ENCODE data around the gene CBX2.

CBX2 gene

GRCh38 chr17:79774561-79774975 lies 3.4 kb upstream of the CBX2 start:
- peaks cover 34% of the 10 kb centered on the region for H3K27me3 ChIP-seq (ENCODE audit: low read depth, low read length)
- H4K20me1 ChIP-seq (ENCODE audit: insufficient read depth, low read length) = peaks cover 6% of the 10 kb centered on the region; the same call in 1 of the 2 replicates
- peaks cover 14% of the 10 kb centered on the region for H3K4me1 ChIP-seq (ENCODE audit: low read length)
- no peak overlapping the region for H3K4me3 ChIP-seq (ENCODE audit: low read length)
- H3K79me2 ChIP-seq (ENCODE audit: low read length) = peaks cover 15% of the 10 kb centered on the region
- no peak overlapping the region for H2AFZ ChIP-seq (ENCODE audit: low read depth, low read length)
- no peak overlapping the region for H3K4me2 ChIP-seq (ENCODE audit: low read length)
- H3K9me3 ChIP-seq (ENCODE audit: insufficient read depth, low read length) = no peaks in the 10 kb centered on the region
- H3K36me3 ChIP-seq (replicated peaks; ENCODE audit: low read depth, low read length) = peaks cover 3% of the 10 kb centered on the region
- H3K27ac ChIP-seq (ENCODE audit: low read length) = no peak overlapping the region
- H3K9ac ChIP-seq (ENCODE audit: low read length) = no peak overlapping the region
- no peak for TF ChIP-seq EZH2phosphoT487 (IDR thresholded peaks at IDR 0.05; ENCODE audit: low read depth)
- no peak for TF ChIP-seq CTCF (IDR thresholded peaks at IDR 0.05; ENCODE audit: low read depth, low read length)

- H3K4me3 ChIP-seq (ENCODE audit: low read length) = no peak overlapping the region
- peaks cover 12% of the 10 kb centered on the region for H3K36me3 ChIP-seq (replicated peaks; ENCODE audit: low read depth, low read length)
- H4K20me1 ChIP-seq (ENCODE audit: insufficient read depth, low read length) = peaks cover 15% of the 10 kb centered on the region
- no peak overlapping the region for H3K27ac ChIP-seq (ENCODE audit: low read length)
- no peak overlapping the region for H2AFZ ChIP-seq (ENCODE audit: low read depth, low read length)
- peaks cover 18% of the 10 kb centered on the region for H3K79me2 ChIP-seq (ENCODE audit: low read length)
- H3K4me1 ChIP-seq (ENCODE audit: low read length) = peaks cover 14% of the 10 kb centered on the region
- H3K4me2 ChIP-seq (ENCODE audit: low read length) = no peak overlapping the region
- H3K9me3 ChIP-seq (ENCODE audit: insufficient read depth, low read length) = no peaks in the 10 kb centered on the region
- H3K27me3 ChIP-seq (ENCODE audit: low read depth, low read length) = peaks cover 34% of the 10 kb centered on the region
- no peak overlapping the region for H3K9ac ChIP-seq (ENCODE audit: low read length)
- TF ChIP-seq CTCF (IDR thresholded peaks at IDR 0.05; ENCODE audit: low read depth, low read length) (no peak), EZH2phosphoT487 (IDR thresholded peaks at IDR 0.05; ENCODE audit: low read depth) (no peak)
These were observed 2.3 kb upstream of the CBX2 start for GRCh38 chr17:79775632-79776031.

- Histone ChIP-seq H3K9me3 (ENCODE audit: insufficient read depth, low read length) (no peaks in the 10 kb centered on the region), H2AFZ (ENCODE audit: low read depth, low read length) (no peak overlapping the region), H3K27ac (ENCODE audit: low read length) (no peak overlapping the region), H3K4me1 (ENCODE audit: low read length) (peaks cover 14% of the 10 kb centered on the region), H3K9ac (ENCODE audit: low read length) (no peak overlapping the region), H3K4me3 (ENCODE audit: low read length) (peak overlapping the region; percentile 80), H4K20me1 (ENCODE audit: insufficient read depth, low read length) (peaks cover 16% of the 10 kb centered on the region), H3K36me3 (replicated peaks; ENCODE audit: low read depth, low read length) (peaks cover 16% of the 10 kb centered on the region), H3K4me2 (ENCODE audit: low read length) (peak overlapping the region; percentile 94), H3K79me2 (ENCODE audit: low read length) (peaks cover 18% of the 10 kb centered on the region), H3K27me3 (ENCODE audit: low read depth, low read length) (peaks cover 34% of the 10 kb centered on the region)
- TF ChIP-seq CTCF (IDR thresholded peaks at IDR 0.05; ENCODE audit: low read depth, low read length) (no peak), EZH2phosphoT487 (IDR thresholded peaks at IDR 0.05; ENCODE audit: low read depth) (no peak)
These were observed 1.4 kb upstream of the CBX2 start for GRCh38 chr17:79776376-79777119.

GRCh38 chr17:79777120-79777893 lies 641 bp upstream of the CBX2 start:
- peaks cover 16% of the 10 kb centered on the region for H4K20me1 ChIP-seq (ENCODE audit: insufficient read depth, low read length)
- H3K4me3 ChIP-seq (ENCODE audit: low read length) = peak overlapping the region; percentile 80
- peak overlapping the region; percentile 77 for H3K9ac ChIP-seq (ENCODE audit: low read length)
- H2AFZ ChIP-seq (ENCODE audit: low read depth, low read length) = no peak overlapping the region
- TF ChIP-seq CTCF (IDR thresholded peaks at IDR 0.05; ENCODE audit: low read depth, low read length) (peak; percentile 39), EZH2phosphoT487 (IDR thresholded peaks at IDR 0.05; ENCODE audit: low read depth) (no peak)
- H3K27me3 ChIP-seq (ENCODE audit: low read depth, low read length) = peaks cover 34% of the 10 kb centered on the region
- no peaks in the 10 kb centered on the region for H3K9me3 ChIP-seq (ENCODE audit: insufficient read depth, low read length)
- H3K4me2 ChIP-seq (ENCODE audit: low read length) = peak overlapping the region; percentile 94
- no peak overlapping the region for H3K27ac ChIP-seq (ENCODE audit: low read length)
- peaks cover 18% of the 10 kb centered on the region for H3K79me2 ChIP-seq (ENCODE audit: low read length)
- H3K4me1 ChIP-seq (ENCODE audit: low read length) = peaks cover 14% of the 10 kb centered on the region
- H3K36me3 ChIP-seq (replicated peaks; ENCODE audit: low read depth, low read length) = peaks cover 17% of the 10 kb centered on the region

Measured in OCI-LY3 (cell line).